IPS DF 19.7 (cell line): ENCODE data around the gene SSNA1.

Experiments used
- DNase-seq: peaks from one replicate; pipeline ENCODE4 v3.0.0-alpha.2; 2013; ENCODE audit warnings: low read depth, low spot score

SSNA1 gene

DNA sequence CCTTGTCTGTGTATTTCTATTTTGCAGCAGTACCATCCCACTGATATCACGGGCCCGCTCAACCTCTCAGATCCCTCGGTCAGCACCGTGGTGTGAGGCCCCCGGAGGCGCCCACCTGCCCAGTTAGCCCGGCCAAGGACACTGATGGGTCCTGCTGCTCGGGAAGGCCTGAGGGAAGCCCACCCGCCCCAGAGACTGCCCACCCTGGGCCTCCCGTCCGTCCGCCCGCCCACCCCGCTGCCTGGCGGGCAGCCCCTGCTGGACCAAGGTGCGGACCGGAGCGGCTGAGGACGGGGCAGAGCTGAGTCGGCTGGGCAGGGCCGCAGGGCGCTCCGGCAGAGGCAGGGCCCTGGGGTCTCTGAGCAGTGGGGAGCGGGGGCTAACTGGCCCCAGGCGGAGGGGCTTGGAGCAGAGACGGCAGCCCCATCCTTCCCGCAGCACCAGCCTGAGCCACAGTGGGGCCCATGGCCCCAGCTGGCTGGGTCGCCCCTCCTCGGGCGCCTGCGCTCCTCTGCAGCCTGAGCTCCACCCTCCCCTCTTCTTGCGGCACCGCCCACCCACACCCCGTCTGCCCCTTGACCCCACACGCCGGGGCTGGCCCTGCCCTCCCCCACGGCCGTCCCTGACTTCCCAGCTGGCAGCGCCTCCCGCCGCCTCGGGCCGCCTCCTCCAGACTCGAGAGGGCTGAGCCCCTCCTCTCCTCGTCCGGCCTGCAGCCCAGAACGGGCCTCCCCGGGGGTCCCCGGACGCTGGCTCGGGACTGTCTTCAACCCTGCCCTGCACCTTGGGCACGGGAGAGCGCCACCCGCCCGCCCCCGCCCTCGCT, 20.5 kb upstream of the SSNA1 start:
- DNase-seq = no peak

DNA sequence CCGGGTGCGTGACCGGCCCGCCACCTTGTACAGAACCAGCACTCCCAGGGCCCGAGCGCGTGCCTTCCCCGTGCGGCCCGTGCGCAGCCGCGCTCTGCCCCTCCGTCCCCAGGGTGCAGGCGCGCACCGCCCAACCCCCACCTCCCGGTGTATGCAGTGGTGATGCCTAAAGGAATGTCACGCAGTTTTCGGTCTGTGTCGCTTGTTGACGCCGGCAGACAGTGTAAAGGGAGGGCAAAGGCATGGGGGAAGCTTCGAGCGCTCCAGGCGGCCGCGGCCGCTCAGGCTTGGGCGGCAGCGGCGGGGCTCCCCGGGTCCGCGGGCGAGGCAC, 19.9 kb upstream of the SSNA1 start:
- DNase-seq = no peak

DNA sequence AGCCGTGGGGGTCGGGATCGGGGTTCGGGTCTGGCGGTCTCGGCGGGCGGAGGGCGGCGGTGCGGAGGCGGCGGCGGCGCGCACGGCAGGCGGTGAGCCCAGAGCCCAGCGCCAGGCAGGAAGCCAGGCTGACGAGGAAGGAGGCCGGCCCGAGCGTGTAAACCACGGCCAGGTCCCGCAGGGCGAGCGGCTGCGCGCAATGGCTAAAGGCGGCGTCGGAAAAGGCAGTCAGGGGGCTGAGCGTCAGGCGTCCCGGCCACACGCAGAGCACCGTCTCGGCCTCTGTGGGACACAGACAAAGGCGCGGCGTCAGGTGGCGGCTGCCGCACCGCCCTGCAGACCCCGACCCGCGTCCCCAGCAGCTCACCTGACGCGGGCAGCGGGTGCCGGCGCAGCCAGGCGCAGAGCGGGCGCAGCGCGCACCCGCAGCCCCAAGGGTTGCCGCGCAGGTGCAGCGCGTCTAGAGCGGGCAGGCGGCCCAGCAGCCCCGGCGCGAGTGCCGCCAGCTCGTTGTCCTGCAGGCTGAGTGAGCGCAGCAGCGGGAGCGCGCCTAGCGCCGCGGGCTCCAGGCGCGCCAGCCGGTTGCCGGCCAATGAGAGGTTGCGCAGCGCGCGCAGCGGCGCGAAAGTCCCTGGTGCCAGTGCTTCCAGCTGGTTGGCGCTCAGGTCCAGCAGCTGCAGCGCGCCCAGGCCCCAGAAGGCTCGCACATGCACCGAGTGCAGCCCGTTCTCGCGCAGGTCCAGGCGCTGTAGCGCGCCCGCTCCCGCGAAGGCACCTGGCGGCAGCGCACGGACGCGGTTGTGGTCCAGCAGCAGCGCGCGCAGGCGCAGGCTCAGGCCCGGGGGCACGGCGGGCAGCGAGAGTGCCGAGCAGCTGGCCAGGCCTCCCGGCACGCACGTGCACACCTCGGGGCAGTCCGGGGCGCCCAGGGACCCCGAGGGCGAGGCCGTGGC, 19.3 kb upstream of the SSNA1 start:
- peak; percentile 54 for DNase-seq

DNA sequence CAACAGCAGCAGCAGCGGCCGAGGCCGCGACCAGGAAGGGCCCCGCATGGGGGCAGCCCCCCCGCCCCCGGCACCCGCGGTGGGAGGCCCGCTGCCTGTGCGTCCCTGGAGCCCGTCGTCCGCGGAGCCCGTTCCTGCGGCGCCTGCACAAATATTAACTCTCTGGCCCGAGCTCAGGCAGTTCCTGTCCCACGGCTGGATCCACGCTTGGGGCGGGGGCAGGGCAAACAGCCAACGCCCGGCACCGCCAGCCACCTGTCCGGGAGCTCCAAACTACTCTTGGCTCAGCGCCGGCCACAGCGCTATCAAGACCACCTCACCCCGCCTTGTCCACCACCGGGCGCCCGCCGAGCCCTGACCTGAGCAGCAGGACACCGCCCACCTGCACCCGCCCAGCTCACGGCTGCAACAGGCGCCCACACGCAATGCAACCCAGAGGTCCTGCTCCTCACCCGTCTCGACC, 18.5 kb upstream of the SSNA1 start, which contains the start of gene LRRC26:
TSS of gene LRRC26 (minus strand) at position 156 of the 463 bp plus-strand sequence. CDS start at position 48, 108 bp downstream.
- no peak for DNase-seq

DNA sequence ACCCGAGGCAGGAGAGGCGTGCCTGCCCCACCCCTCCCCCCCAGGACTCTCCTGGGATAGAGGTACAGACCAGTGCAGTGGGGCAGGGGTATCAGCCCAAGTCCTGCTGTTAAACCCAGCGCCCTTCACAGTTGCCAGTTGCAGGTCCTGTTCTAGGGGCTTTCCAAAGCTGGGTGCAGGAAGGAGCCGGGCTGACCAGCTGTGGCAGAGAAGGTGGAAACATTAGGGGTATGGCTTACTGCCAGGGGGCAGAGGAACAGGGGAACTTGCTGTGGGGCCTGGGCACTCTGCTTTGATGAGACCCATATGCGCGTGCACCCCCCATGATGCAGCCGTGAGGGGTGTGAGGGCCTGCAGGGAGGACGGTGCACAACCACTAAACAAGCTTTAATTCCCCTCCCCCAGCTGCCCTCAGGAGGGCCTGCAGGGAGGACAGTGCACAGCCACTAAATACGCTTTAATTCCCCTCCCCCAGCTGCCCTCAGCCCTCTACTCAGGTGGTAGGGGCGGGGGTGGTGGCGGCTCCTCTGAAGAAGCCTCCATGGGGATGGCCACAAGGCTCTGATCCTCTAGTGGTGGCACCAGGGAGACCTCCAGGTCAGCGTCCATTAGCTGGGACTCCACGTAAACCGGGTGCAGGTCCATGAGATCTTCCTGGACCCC, 17.9 kb upstream of the SSNA1 start:
- no peak for DNase-seq

DNA sequence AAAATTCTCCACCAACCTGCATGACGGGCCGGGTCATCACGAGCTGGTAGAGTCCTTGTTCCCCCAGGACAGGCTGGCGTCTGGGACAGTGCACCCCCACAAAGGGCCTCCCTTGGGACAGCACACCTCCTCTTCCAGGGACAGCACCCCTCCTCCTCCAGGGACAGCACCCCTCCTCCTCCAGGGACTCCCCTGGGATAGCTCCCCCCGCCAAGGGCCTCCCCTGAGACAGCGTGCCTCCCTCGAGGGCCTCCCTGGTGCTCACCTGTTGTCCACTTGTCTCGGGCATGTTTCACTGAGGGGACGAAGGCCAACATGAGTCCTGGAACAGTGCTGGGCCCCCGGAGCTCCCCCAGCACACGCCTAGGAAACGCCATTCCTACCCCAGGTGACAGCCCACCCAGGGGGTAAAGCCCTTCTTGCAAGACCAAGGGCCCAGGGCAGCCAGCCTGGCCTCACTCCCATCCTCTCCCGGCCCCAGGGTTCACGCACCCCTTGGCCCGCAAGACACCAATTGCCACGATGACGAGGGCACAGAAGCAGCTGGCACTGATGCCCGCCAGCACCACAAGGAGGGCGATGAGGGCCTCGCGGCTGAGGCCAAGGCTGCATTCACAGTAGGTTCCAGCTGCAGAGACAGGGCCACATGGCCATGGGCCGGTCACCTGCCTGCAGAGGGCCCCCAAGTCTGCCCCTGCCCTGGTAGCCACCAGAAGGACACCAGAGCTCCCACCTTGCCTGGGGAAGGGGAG, 17.2 kb upstream of the SSNA1 start:
- no peak for DNase-seq

DNA sequence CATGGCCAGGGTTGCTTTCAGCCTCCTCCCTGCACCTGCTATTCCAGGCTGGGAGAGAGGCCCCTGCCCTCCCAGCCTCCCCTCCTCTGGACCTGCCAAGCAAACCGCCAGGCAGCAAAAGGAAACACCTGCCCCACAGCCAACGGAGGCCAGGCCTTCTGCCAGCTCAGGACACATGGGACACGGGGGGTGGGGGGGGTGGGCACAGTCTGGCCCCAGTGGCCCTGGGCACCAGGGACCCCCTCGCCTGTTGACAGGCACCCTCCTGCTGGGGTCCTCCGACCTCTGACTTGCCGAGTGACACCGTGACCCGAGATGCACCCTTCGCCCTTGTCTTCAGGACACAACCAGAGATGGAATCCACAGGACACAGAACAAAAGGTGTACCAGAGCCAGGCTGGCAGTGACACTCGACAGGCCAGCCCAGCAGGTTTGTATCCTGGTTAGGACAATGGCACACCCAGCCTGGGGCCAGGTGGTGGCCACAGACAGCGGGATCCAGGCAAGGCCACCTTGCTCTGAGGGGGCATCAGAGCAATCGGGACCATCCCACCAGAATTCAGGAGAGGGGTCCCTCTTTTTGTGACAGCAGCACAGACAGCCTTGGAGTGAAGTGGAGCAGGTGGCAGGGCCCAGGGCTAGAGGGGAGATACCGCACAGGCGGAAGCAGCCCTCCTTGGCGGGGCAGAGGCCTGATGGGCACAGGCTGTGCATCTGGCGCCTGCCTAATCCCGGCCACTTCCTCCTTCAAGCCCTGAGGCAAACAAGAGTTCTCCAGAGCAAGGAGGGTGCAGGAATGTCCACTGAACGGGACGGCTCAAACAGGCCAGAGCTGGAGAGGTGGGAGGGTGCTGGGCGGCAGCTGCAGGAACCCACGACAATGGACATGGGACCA, 15.3 kb upstream of the SSNA1 start:
- DNase-seq = no peak

DNA sequence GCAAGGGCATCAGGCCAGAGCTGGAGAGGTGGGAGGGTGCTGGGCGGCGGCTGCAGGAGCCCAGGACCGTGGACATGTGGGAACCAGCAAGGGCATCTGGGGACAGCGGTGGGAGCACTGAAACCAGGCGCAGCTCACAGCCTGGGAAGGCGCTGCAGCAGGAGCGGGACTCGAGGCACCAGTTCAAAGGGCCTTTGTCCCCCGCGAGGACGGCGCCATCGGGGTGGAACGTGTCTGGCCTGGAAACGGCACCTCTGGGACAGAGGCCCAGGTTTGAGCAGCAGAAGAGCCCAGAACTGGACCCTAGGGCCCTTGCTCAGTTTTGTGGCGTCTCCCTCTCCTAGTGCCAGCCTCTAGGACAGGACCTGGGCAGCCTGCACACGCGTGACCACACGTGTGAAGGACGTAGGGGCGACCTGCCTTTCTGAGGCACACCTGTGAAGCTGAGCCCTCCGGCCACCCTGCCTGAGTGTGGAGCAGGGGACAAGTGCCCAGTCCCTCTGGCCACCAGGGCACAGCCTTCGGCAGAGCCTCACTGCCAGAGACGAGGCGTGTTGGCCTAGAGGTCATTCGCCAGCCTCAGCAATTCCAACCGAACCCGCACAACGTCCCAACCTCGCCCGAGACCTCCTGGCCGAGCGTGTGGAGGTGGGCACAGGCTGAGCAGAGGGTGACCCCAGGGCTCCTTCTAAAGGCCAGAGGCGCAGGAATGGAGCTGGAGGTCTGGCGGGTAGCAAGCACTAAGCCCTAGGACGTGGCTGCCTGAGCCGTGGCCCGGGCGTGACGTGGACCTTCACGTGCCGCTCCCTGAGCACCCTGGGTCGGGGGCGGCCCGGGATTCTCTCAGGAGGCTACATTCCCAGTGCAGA, 14.4 kb upstream of the SSNA1 start:
- no peak for DNase-seq

DNA sequence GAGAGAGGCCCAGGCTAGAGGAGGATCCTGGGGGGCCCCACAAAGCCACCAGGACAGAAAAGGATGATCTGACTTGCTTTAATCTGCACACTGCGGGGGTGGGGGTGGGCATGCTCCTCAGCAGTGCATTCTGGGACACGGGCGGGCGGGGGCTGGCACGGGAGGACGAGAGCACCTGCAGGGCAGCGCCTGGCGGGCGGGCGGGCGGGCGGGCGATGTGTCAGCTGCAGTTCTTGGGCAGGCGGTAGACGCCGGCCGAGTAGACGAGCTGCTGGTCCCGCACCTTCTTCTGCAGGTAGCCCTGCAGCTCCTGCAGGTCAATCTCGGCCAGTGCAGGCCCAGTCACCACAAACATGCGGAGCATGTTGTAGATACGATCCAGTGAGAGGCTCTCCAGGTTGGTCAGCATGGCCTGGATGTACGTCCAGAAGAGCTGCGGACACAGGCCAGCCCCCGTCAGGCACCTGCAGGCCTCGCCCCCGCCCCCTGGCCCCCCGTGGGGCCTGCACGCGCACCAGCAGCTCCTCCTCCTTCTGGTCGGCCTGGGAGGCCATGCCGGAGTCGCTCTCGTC, 13.7 kb upstream of the SSNA1 start:
- no peak for DNase-seq

DNA sequence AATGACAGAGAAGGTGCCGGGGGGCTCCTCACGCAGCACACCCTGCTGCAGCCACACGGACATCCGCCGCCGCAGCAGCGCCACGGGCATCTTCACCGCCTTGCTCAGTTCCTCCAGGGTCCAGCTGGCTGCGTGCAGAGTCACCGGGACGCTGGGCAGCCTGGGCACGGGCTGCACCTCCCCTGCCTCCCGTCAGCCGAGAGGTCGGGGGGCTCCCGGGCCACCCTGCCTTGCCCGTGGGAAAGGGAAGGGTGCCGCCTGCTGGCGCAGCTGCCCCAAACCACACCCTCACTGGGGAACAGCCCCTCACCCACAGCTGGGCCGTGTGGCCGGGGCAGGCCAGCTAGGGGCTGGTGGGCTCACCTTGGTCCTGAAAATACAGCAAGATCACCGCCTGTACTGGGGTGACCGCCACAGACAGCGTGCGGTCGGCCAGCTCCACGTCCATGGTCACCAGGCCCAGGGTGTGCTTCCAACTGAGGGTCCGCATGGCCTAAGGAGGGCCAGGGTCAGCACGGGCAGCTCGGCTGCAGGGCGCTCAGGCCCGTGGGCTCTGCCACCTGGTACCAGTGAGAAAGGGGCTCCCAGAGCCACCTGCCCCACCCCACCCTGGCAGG, 13.0 kb upstream of the SSNA1 start:
- no peak for DNase-seq

DNA sequence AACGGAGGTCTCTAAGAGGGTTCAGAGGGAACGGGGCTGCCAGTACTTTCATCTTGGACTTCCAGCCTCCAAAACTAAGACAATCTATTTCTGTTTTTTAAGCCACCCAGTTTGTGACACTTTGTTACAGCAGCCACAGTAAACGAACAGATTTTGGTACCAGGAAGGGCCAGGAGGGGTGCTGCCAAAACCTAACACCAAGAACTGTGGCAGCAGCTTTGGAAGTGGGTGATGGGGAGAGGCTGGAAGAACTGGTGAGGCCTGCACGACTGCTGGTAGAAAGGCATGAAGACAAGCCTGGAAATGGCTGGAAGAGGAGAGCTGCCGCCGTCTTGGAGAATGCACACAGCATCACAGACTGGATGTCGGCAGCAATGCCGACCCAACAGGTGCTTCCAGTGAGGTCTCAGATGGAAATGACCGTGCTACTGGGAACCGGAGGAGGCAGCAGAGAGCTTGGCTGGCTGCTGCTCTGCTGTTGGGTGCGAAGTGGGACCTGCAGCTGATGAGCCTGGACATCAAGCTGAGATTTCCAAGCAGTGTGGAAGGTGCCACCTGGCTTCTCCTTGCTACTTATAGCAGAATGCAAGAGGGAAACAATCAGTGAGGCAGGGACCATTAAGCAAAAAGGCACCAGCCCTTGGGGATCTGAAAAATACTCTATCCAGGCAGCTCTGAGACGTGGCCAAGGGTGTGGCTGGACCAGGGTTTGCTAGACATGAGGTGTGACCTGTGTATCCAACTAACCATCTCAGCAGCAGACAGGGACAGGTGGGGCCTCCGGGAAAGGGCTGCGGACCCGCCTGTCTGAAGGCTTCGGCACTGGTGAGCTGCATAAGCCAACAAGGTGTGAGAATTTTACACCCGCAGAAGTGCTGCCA, 11.9 kb upstream of the SSNA1 start:
- no peak for DNase-seq

DNA sequence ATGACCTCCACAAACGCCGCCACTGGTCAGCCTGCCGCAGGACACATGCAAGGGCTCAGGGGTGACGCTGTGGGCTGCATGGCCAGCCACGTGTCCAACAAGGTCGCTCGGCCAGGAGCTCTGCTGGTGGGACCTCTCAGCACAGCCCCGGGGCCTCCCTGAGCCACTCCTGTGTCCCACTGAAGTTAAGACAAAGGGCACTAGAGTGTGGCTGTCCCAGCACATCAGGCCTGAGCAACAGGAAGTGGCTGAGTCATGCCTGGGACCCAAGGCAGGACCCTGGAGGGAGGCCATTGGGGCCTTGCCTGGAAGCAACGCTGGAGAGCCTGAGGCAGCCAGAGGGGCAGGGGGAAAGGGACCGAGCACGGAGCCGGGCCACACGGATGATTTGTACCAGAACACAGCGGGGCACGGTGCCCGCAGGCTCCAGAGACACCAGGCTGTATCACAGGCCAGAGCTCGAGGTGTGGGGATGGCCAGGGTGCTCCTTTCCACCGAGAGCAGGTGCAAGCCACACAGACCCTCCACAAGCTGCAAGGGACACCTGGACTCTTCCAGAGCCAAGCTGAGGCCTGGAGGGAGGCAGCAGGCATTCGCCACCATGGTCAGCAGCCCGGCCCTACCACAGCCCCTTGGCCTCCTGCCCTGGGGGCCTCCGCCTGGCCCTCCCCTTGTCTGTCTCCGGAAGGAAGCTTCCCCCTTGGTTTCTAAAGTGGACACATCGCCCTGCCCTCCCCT, 10.1 kb upstream of the SSNA1 start:
- no peak for DNase-seq

DNA sequence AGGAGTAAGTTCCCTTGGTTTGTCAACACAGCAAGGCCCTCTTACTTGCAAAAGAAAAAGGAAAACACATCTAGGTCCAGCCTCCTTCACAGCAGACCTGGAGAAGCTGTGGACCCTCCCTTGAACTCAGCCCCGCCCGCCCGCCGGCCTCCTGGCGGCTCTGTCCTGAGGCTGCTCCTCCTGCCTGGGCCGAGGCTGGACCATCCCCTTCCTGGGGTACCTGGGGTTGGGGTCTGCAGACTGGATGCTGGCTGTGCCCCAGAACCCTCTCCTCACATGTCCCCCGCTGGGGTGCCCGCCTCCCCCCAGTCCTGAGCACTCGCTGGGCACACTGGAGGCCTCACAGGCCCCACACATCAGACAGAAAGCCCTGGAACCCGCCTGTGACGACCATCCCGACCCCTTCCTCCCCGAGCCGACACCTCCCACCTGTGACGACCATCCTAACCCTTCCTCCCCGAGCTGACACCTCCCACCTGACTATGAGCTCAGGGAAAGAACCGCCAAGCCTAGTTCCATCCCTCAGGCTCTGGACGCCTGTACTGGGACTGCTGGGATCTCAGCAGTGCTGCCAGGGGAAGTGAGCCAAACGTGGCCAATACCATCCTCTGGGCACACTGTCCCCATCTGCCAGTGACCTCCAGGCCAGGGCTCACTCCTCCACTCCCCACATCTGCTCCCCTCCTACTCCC, 9.4 kb upstream of the SSNA1 start:
- no peak for DNase-seq

DNA sequence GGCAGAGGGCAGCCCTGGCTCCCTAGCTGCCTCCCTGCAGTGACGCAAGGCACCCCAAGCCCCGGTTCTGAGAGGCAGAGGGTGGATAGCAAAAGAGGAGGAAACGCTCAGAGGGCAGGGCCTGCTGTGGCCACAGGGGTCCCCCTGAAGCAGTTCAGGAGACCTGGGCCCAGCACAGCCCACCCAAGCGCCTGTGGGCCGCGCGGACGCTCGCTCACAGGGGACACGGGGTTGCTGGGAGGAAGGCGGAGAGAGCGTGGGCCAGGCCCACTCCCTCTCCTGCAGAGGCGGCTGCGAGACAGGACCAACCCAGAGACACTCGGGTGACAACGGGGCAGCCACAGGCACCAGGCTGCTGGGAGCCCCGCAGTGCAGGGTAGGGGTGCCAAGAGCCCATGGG, 8.7 kb upstream of the SSNA1 start:
- DNase-seq = no peak

DNA sequence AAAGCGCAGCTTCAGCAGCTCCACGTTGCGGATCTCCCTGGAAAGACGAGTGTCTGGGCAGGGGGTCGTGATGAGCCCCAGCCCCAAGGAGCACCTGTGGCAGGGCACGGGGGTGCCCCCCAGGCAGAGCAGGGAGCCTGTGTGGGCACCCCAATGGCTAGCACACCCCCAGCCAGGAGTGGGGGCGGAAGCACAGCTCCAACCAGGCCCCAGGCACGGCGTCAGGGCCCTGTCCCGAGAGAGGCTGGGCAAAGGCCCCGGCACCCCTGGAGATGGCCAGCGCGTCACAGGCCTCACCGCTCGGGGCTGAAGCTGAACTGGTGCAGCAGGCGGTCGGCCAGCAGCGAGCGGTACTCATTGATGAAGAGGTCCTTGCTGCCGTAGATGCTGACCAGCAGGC, 8.0 kb upstream of the SSNA1 start:
- DNase-seq = no peak

DNA sequence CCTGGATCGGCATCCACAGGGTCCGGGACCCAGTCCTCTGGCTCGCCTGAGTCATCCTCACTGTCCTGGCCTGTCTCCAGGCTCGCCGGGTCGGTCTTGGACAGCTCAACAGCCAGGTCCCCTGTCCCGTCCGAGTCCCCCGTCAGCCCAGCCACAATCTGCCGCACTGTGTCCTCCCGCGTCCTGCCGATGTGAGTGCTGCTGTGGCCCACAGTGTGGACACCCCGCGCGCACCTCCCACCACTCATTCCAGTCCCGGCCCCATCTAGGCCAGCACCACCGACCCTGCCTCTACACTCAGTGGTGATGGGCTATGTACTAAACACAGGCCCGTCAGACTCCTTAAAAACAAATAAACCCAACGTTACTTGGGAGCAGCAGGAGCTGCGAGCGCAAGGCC, 6.8 kb upstream of the SSNA1 start:
- no peak for DNase-seq
